Measurements from ENCODE around the gene PCDH9. TPM values are rescaled to one million over a fixed set of nuclear protein-coding genes. Genes with fewer than 3 reads are reported as not detected.

PCDH9 gene
- total and polyA plus RNA-seq, 2 experiments from 2014 or later = 0.31 to 0.52 TPM

DNA sequence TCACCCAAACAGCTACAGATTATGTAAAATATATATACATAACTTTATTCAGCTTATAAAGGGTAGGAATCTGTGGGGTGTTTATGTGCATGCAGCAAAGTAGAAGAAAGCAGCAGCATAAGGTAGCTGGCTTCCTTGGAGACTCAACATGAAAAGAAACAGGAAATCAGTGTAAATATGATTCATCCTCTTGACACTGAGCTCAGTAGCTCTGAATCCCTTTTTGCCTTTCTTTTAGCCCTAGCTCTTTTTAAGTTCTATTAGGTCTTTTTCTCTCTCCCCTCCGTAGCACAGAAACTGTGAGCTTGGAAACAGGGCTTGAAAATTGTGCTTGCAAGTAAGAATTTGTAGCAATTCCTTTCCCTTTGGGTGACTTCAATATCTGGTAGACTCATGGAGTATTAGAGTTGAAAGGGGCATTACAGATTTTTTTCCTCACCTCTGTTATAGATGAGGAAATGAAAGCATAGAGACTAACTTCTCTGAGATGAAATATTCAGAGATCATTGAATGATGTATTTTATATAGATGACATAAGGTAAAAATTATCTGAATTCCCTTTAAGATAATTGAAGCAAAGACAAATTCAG, 314.4 kb downstream of the PCDH9 start:
- H3K9me3 Mint-ChIP-seq = no peaks in the 10 kb centered on the region
- no peak overlapping the region for H3K4me3 ChIP-seq
- DNase-seq (ENCODE audit: low spot score) = no peak
- H3K9me2 ChIP-seq (ENCODE audit: insufficient read depth) = no peaks in the 10 kb centered on the region
- H3K36me3 ChIP-seq (ENCODE audit: insufficient read depth) = no peaks in the 10 kb centered on the region
- H3K4me3 Mint-ChIP-seq = no peak overlapping the region
- TF ChIP-seq ETS1 (IDR thresholded peaks at IDR 0.05) = no peak
- TF ChIP-seq, protein P1, sequence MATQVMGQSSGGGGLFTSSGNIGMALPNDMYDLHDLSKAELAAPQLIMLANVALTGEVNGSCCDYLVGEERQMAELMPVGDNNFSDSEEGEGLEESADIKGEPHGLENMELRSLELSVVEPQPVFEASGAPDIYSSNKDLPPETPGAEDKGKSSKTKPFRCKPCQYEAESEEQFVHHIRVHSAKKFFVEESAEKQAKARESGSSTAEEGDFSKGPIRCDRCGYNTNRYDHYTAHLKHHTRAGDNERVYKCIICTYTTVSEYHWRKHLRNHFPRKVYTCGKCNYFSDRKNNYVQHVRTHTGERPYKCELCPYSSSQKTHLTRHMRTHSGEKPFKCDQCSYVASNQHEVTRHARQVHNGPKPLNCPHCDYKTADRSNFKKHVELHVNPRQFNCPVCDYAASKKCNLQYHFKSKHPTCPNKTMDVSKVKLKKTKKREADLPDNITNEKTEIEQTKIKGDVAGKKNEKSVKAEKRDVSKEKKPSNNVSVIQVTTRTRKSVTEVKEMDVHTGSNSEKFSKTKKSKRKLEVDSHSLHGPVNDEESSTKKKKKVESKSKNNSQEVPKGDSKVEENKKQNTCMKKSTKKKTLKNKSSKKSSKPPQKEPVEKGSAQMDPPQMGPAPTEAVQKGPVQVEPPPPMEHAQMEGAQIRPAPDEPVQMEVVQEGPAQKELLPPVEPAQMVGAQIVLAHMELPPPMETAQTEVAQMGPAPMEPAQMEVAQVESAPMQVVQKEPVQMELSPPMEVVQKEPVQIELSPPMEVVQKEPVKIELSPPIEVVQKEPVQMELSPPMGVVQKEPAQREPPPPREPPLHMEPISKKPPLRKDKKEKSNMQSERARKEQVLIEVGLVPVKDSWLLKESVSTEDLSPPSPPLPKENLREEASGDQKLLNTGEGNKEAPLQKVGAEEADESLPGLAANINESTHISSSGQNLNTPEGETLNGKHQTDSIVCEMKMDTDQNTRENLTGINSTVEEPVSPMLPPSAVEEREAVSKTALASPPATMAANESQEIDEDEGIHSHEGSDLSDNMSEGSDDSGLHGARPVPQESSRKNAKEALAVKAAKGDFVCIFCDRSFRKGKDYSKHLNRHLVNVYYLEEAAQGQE (IDR thresholded peaks at IDR 0.05; ENCODE audit: unreplicated experiment) = no peak
- TF ChIP-seq CTCF (conservative IDR thresholded peaks at IDR 0.05; ENCODE audit: low read depth in 2 of 2) = no peak
- no peak for TF ChIP-seq CREB1 (CRISPR knock-in tag; IDR thresholded peaks at IDR 0.05; ENCODE audit: low read depth)
- no peak for TF ChIP-seq POLR2AphosphoS5 (IDR thresholded peaks at IDR 0.05; ENCODE audit: low read depth)
- TF ChIP-seq STAT1 (IDR thresholded peaks at IDR 0.05; ENCODE audit: unreplicated experiment) = no peak
- TF ChIP-seq ZNF114 (CRISPR knock-in tag; IDR thresholded peaks at IDR 0.05) = no peak
- TF ChIP-seq ZNF462 (CRISPR knock-in tag; IDR thresholded peaks at IDR 0.05) = no peak
- TF ChIP-seq EZH2phosphoT487 (IDR thresholded peaks at IDR 0.05; ENCODE audit: unreplicated experiment) = no peak
- TF ChIP-seq EZH2 (IDR thresholded peaks at IDR 0.05; ENCODE audit: low read depth, unreplicated experiment) = no peak
- H2AFZ ChIP-seq = peak overlapping the region; percentile 45; the same call in 1 of the 2 replicates
- H3K4me1 Mint-ChIP-seq = peaks cover 4% of the 10 kb centered on the region
- no peaks in the 10 kb centered on the region for H3K79me2 ChIP-seq (replicated peaks; ENCODE audit: insufficient read depth)
- no peak overlapping the region for H3K4me2 ChIP-seq
- no peak overlapping the region for H3K27ac Mint-ChIP-seq
- no peaks in the 10 kb centered on the region for H3K4me1 ChIP-seq (ENCODE audit: insufficient read depth)
- no peaks in the 10 kb centered on the region for H3K27me3 ChIP-seq (ENCODE audit: insufficient read depth)
- no peaks in the 10 kb centered on the region for H3K36me3 Mint-ChIP-seq (ENCODE audit: low read depth)
- no peak overlapping the region for H3K27ac ChIP-seq (ENCODE audit: low read depth)
- H3K27me3 Mint-ChIP-seq (ENCODE audit: insufficient read depth, low read depth, poor library complexity) = no peaks in the 10 kb centered on the region
- ATAC-seq = no peak
- no peaks in the 10 kb centered on the region for H3F3A ChIP-seq (replicated peaks; ENCODE audit: low read depth)
- no peaks in the 10 kb centered on the region for H4K20me1 ChIP-seq (replicated peaks; ENCODE audit: insufficient read depth)

Measured in GM23338 (cell line).